ENCODE measurements around the gene PLCB4.

PLCB4 gene

GRCh38 chr20:9476637-9477036, 407.8 kb downstream of the PLCB4 start:
- H2BK12ac ChIP-seq (ENCODE audit: low read length), result no peak overlapping the region
- no peak overlapping the region for H3K14ac ChIP-seq (ENCODE audit: low read length)
- no peak overlapping the region for H4K91ac ChIP-seq (ENCODE audit: low read depth, low read length, poor library complexity)
- no peak overlapping the region for H3K18ac ChIP-seq (ENCODE audit: low read length)
- no peaks in the 10 kb centered on the region for H3K27me3 ChIP-seq (ENCODE audit: control insufficient read depth in 3 of 3, insufficient read depth in 3 of 3, low read depth in 1 of 3, low read length in 3 of 3)
- no peaks in the 10 kb centered on the region for H3K36me3 ChIP-seq (replicated peaks in 1 of 2; ENCODE audit: control insufficient read depth in 2 of 2, insufficient read depth in 2 of 2, low read length in 2 of 2)
- no peak overlapping the region for H3K4me2 ChIP-seq (ENCODE audit: insufficient read depth, low read length, poor library complexity, severe bottlenecking)
- no peaks in the 10 kb centered on the region for H3K9me3 ChIP-seq (replicated peaks in 1 of 2; ENCODE audit: control insufficient read depth in 2 of 2, insufficient read depth in 1 of 2, low read depth in 1 of 2, low read length in 2 of 2)
- H4K8ac ChIP-seq (ENCODE audit: low read depth, low read length), result no peak overlapping the region
- WGBS, 2 donors (ENCODE audit: extremely low coverage in 2 of 2, insufficient read length in 2 of 2, insufficient replicate concordance in 1 of 2), result no CpG with 5 or more reads among the region's 7 CpGs
- H2BK15ac ChIP-seq (ENCODE audit: low read length), result no peak overlapping the region
- H3K4ac ChIP-seq (ENCODE audit: low read length), result no peak overlapping the region
- H3K23ac ChIP-seq (ENCODE audit: low read depth, low read length, poor library complexity), result no peak overlapping the region
- no peak overlapping the region for H3K4me3 ChIP-seq (ENCODE audit: low read length in 2 of 2)
- no peak overlapping the region for H2AK5ac ChIP-seq (ENCODE audit: low read depth, low read length)
- no peak overlapping the region for H2BK5ac ChIP-seq (ENCODE audit: low read length)
- no peak overlapping the region for H2AFZ ChIP-seq (ENCODE audit: low read length)
- H3K4me1 ChIP-seq (ENCODE audit: control insufficient read depth in 2 of 2, insufficient read depth in 1 of 2, low read depth in 1 of 2, low read length in 2 of 2), result peaks cover 0 to 3% of the 10 kb centered on the region in 2 donors
- no peaks in the 10 kb centered on the region for H3K79me1 ChIP-seq (ENCODE audit: low read depth, low read length)
- no peak for DNase-seq (ENCODE audit: low spot score)
- no peak overlapping the region for H3K27ac ChIP-seq (replicated peaks; ENCODE audit: low read length)
- no peak overlapping the region for H3K9ac ChIP-seq (ENCODE audit: low read depth, low read length, poor library complexity)
- H2BK120ac ChIP-seq (ENCODE audit: low read depth, low read length), result no peak overlapping the region

DNA sequence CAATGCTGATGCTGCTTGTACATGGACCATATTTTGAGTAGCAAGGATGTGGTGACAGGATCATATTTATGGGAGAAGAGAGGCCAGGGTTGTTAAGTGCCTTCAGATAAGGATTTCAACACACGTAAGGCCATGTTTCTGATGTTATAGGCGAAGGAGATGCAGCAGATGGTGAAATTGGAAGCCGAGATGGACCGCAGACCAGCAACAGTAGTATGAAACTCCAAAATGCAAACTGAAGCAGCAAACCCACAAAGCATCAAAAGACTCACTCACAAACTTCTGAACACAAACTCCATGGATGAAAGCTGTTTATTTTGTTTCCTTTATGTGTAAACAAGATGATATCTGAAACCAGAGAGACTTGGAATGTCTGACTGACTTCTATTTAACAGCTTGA, 409.9 kb downstream of the PLCB4 start:
- no peak overlapping the region for H3K23ac ChIP-seq (ENCODE audit: low read depth, low read length, poor library complexity)
- whole genome bisulfite sequencing, 2 donors (ENCODE audit: extremely low coverage in 2 of 2, insufficient read length in 2 of 2, insufficient replicate concordance in 1 of 2), result no CpG with 5 or more reads among the region's 4 CpGs
- H2AFZ ChIP-seq (ENCODE audit: low read length), result no peak overlapping the region

DNA sequence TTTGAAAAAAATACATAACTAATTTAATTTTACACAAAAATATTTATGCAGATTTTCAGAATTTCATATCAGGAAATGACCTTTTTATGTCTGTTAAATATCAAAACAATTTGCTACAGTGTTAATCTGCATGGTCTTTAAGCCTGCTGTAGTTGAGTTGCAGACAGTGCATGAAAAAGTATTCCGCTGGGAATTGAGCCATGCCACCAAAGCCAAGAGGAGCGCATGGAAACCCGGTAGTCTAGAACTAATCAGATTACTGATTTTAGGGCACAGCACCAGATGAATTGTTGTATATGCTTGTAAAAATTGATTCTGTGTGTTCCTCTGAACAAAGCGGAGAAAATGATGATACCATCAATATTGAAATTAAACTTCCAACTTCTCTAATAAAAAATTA, 411.2 kb downstream of the PLCB4 start:
- DNase-seq (ENCODE audit: low spot score), result no peak
- Histone ChIP-seq H3K14ac (ENCODE audit: low read length) (no peak overlapping the region), H3K79me1 (ENCODE audit: low read depth, low read length) (no peaks in the 10 kb centered on the region), H2BK15ac (ENCODE audit: low read length) (no peak overlapping the region), H2AK5ac (ENCODE audit: low read depth, low read length) (no peak overlapping the region), H2BK5ac (ENCODE audit: low read length) (no peak overlapping the region), H4K8ac (ENCODE audit: low read depth, low read length) (no peak overlapping the region), H3K36me3 (replicated peaks in 1 of 2; ENCODE audit: control insufficient read depth in 2 of 2, insufficient read depth in 2 of 2, low read length in 2 of 2) (no peaks in the 10 kb centered on the region), H2BK12ac (ENCODE audit: low read length) (no peak overlapping the region), H3K18ac (ENCODE audit: low read length) (no peak overlapping the region), H4K91ac (ENCODE audit: low read depth, low read length, poor library complexity) (no peak overlapping the region), H2AFZ (ENCODE audit: low read length) (no peak overlapping the region), H2BK120ac (ENCODE audit: low read depth, low read length) (no peak overlapping the region), H3K4ac (ENCODE audit: low read length) (no peak overlapping the region), H3K27ac (replicated peaks; ENCODE audit: low read length) (no peak overlapping the region), H3K27me3 (ENCODE audit: control insufficient read depth in 3 of 3, insufficient read depth in 3 of 3, low read depth in 1 of 3, low read length in 3 of 3) (no peaks in the 10 kb centered on the region), H3K4me1 (ENCODE audit: control insufficient read depth in 2 of 2, insufficient read depth in 1 of 2, low read depth in 1 of 2, low read length in 2 of 2) (peaks cover 0 to 3% of the 10 kb centered on the region in 2 donors), H3K9me3 (replicated peaks in 1 of 2; ENCODE audit: control insufficient read depth in 2 of 2, insufficient read depth in 1 of 2, low read depth in 1 of 2, low read length in 2 of 2) (no peaks in the 10 kb centered on the region), H3K9ac (ENCODE audit: low read depth, low read length, poor library complexity) (no peak overlapping the region), H3K23ac (ENCODE audit: low read depth, low read length, poor library complexity) (no peak overlapping the region), H3K4me3 (ENCODE audit: low read length in 2 of 2) (no peak overlapping the region), H3K4me2 (ENCODE audit: insufficient read depth, low read length, poor library complexity, severe bottlenecking) (no peak overlapping the region)
- no CpG with 5 or more reads among the region's 4 CpGs for WGBS, 2 donors (ENCODE audit: extremely low coverage in 2 of 2, insufficient read length in 2 of 2, insufficient replicate concordance in 1 of 2)

More for the DNA sequence above, 409.9 kb downstream of the PLCB4 start:
- Histone ChIP-seq H4K91ac (ENCODE audit: low read depth, low read length, poor library complexity) (no peak overlapping the region), H3K9ac (ENCODE audit: low read depth, low read length, poor library complexity) (no peak overlapping the region), H4K8ac (ENCODE audit: low read depth, low read length) (no peak overlapping the region), H3K14ac (ENCODE audit: low read length) (no peak overlapping the region), H3K4me3 (ENCODE audit: low read length in 2 of 2) (no peak overlapping the region), H3K4me2 (ENCODE audit: insufficient read depth, low read length, poor library complexity, severe bottlenecking) (no peak overlapping the region), H2BK12ac (ENCODE audit: low read length) (no peak overlapping the region), H2BK5ac (ENCODE audit: low read length) (no peak overlapping the region), H2AK5ac (ENCODE audit: low read depth, low read length) (no peak overlapping the region), H3K79me1 (ENCODE audit: low read depth, low read length) (no peaks in the 10 kb centered on the region), H3K36me3 (replicated peaks in 1 of 2; ENCODE audit: control insufficient read depth in 2 of 2, insufficient read depth in 2 of 2, low read length in 2 of 2) (no peaks in the 10 kb centered on the region), H2BK15ac (ENCODE audit: low read length) (no peak overlapping the region), H3K18ac (ENCODE audit: low read length) (no peak overlapping the region), H3K27me3 (ENCODE audit: control insufficient read depth in 3 of 3, insufficient read depth in 3 of 3, low read depth in 1 of 3, low read length in 3 of 3) (no peaks in the 10 kb centered on the region), H3K27ac (replicated peaks; ENCODE audit: low read length) (no peak overlapping the region), H3K4me1 (ENCODE audit: control insufficient read depth in 2 of 2, insufficient read depth in 1 of 2, low read depth in 1 of 2, low read length in 2 of 2) (peaks cover 0 to 3% of the 10 kb centered on the region in 2 donors), H3K4ac (ENCODE audit: low read length) (no peak overlapping the region), H2BK120ac (ENCODE audit: low read depth, low read length) (no peak overlapping the region), H3K9me3 (replicated peaks in 1 of 2; ENCODE audit: control insufficient read depth in 2 of 2, insufficient read depth in 1 of 2, low read depth in 1 of 2, low read length in 2 of 2) (no peaks in the 10 kb centered on the region)
- DNase-seq (ENCODE audit: low spot score), result no peak

- no peak overlapping the region for H2BK15ac ChIP-seq (ENCODE audit: low read length)
- H2AK5ac ChIP-seq (ENCODE audit: low read depth, low read length), result no peak overlapping the region
- DNase-seq (ENCODE audit: low spot score), result no peak
- H3K4me3 ChIP-seq (ENCODE audit: low read length in 2 of 2), result no peak overlapping the region
- H3K79me1 ChIP-seq (ENCODE audit: low read depth, low read length), result no peaks in the 10 kb centered on the region
- no peak overlapping the region for H3K18ac ChIP-seq (ENCODE audit: low read length)
- no peak overlapping the region for H2AFZ ChIP-seq (ENCODE audit: low read length)
- no peaks in the 10 kb centered on the region for H3K27me3 ChIP-seq (ENCODE audit: control insufficient read depth in 3 of 3, insufficient read depth in 3 of 3, low read depth in 1 of 3, low read length in 3 of 3)
- H3K36me3 ChIP-seq (replicated peaks in 1 of 2; ENCODE audit: control insufficient read depth in 2 of 2, insufficient read depth in 2 of 2, low read length in 2 of 2), result no peaks in the 10 kb centered on the region
- H4K91ac ChIP-seq (ENCODE audit: low read depth, low read length, poor library complexity), result no peak overlapping the region
- no peak overlapping the region for H3K9ac ChIP-seq (ENCODE audit: low read depth, low read length, poor library complexity)
- H3K23ac ChIP-seq (ENCODE audit: low read depth, low read length, poor library complexity), result no peak overlapping the region
- H4K8ac ChIP-seq (ENCODE audit: low read depth, low read length), result no peak overlapping the region
- no peaks in the 10 kb centered on the region for H3K9me3 ChIP-seq (replicated peaks in 1 of 2; ENCODE audit: control insufficient read depth in 2 of 2, insufficient read depth in 1 of 2, low read depth in 1 of 2, low read length in 2 of 2)
- H3K4ac ChIP-seq (ENCODE audit: low read length), result no peak overlapping the region
- no peak overlapping the region for H3K27ac ChIP-seq (replicated peaks; ENCODE audit: low read length)
- WGBS, 2 donors (ENCODE audit: extremely low coverage in 2 of 2, insufficient read length in 2 of 2, insufficient replicate concordance in 1 of 2), result no CpG with 5 or more reads among the region's 3 CpGs
- no peak overlapping the region for H2BK5ac ChIP-seq (ENCODE audit: low read length)
- no peak overlapping the region for H3K4me2 ChIP-seq (ENCODE audit: insufficient read depth, low read length, poor library complexity, severe bottlenecking)
- H2BK12ac ChIP-seq (ENCODE audit: low read length), result no peak overlapping the region
- no peak overlapping the region for H3K14ac ChIP-seq (ENCODE audit: low read length)
- H2BK120ac ChIP-seq (ENCODE audit: low read depth, low read length), result no peak overlapping the region
- H3K4me1 ChIP-seq (ENCODE audit: control insufficient read depth in 2 of 2, insufficient read depth in 1 of 2, low read depth in 1 of 2, low read length in 2 of 2), result no peaks in the 10 kb centered on the region
These were observed 413.3 kb downstream of the PLCB4 start for GRCh38 chr20:9482180-9482579.
